SH-SY5Y (cell line): ENCODE data around the gene PDLIM1.

Experiments used
- GATA2 ChIP-seq: IDR thresholded peaks from 2 replicates; pipeline ENCODE4 v1.6.1; 2011; ENCODE audit warnings: mild to moderate bottlenecking, low read depth, low read length
- GATA3 ChIP-seq: IDR thresholded peaks from 2 replicates; pipeline ENCODE4 v1.6.1; 2011; ENCODE audit warnings: low read depth, mild to moderate bottlenecking, low read length, moderate library complexity

DNA sequence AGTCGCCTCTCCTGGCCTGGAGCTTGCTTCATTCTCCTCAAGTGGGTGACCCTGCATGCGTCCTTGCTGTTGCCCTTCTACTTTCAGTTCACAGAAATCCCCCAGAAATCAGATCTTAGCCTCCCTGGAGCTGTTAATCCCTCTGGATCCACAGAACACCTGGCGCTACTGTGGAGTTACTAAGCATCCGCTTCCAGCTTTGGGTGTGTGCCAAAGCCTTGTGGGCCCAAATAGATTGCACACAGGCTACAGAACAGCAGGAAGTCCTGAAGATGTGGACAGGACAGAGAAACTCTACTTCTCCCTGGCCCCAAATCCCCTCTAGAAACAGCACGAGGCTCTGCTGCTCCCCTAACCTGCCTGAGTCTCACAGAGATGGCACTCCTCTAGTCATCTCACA, 36.6 kb upstream of the PDLIM1 start:
- TF ChIP-seq GATA2 (no peak), GATA3 (no peak)
